Limb (tissue), 2 donors: ENCODE measurements around the gene GJA5.
"Not testable (repeated sequence)": the region's sequence is repeated elsewhere in the genome, so short reads cannot be mapped to it uniquely, and the experiment has no call there.

Experiments used
- DNase-seq, 2 donors: peaks; one replicate each; pipeline ENCODE4 v3.0.0-alpha.2; 2016; ENCODE audit errors: extremely low spot score in 2 of 2

The GJA5 gene

GRCh38 chr1:147762233-147763024 lies 2.0 kb upstream of the GJA5 start:
- no peak for DNase-seq

- no peak for DNase-seq
These were observed 1.9 kb downstream of the GJA5 start for GRCh38 chr1:147758379-147759100.

GRCh38 chr1:147757015-147757990 lies 3.1 kb downstream of the GJA5 start:
- DNase-seq, result no peak

- DNase-seq, result no peak
These were observed 4.1 kb downstream of the GJA5 start for GRCh38 chr1:147756341-147756740.

- no peak for DNase-seq
These were observed 5.7 kb downstream of the GJA5 start for GRCh38 chr1:147754661-147755060.

- no peak for DNase-seq
These were observed 7.3 kb downstream of the GJA5 start for GRCh38 chr1:147753081-147753480.

GRCh38 chr1:147752511-147752910 lies 7.9 kb downstream of the GJA5 start:
- no peak for DNase-seq

GRCh38 chr1:147751346-147751745 lies 9.1 kb downstream of the GJA5 start:
- DNase-seq, result no peak

GRCh38 chr1:147750618-147751217 lies 9.7 kb downstream of the GJA5 start:
- DNase-seq, result no peak

- no peak for DNase-seq
These were observed 10.6 kb downstream of the GJA5 start for GRCh38 chr1:147749792-147750191.

- no peak for DNase-seq
These were observed 11.6 kb downstream of the GJA5 start for GRCh38 chr1:147748676-147749350.

GRCh38 chr1:147747966-147748365 lies 12.4 kb downstream of the GJA5 start:
- no peak for DNase-seq

GRCh38 chr1:147745271-147745670 lies 15.1 kb downstream of the GJA5 start:
- no peak for DNase-seq

- DNase-seq, result no peak
These were observed 19.3 kb downstream of the GJA5 start for GRCh38 chr1:147741065-147741464.

- no peak for DNase-seq
These were observed 20.0 kb downstream of the GJA5 start for GRCh38 chr1:147740391-147740790.

- no peak for DNase-seq
These were observed 21.5 kb downstream of the GJA5 start for GRCh38 chr1:147738739-147739476.

GRCh38 chr1:147738129-147738528 lies 22.3 kb downstream of the GJA5 start:
- DNase-seq, result no peak

- no peak for DNase-seq
These were observed 23.5 kb downstream of the GJA5 start for GRCh38 chr1:147736883-147737282.

- no peak for DNase-seq
These were observed 25.0 kb downstream of the GJA5 start for GRCh38 chr1:147735423-147735822.

- DNase-seq, result not testable (repeated sequence)
These were observed 26.0 kb downstream of the GJA5 start for GRCh38 chr1:147734291-147734841.
